ENCODE measurements around the gene NPAS2.

NPAS2 gene

DNA sequence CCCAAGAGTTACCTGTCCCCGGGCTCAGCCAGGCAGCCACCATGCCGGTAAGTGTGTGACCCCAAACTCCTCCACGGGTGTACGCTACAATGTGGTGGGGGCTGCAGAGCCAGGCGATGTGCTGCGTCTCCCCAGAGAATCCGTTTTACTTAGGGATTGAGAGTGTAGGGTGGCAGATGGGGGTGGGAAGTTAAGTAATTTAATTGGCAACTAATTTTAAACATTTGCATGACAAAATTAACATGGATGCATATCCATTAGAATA is 155.5 kb downstream of the NPAS2 start:
- Histone ChIP-seq H2AFZ (ENCODE audit: low read depth, low read length) (no peak overlapping the region), H3K27me3 (ENCODE audit: low read depth, low read length) (peaks cover 52% of the 10 kb centered on the region), H3K79me2 (ENCODE audit: low read length) (no peaks in the 10 kb centered on the region), H4K20me1 (ENCODE audit: insufficient read depth, low read length) (no peaks in the 10 kb centered on the region), H3K36me3 (replicated peaks; ENCODE audit: low read depth, low read length) (no peaks in the 10 kb centered on the region), H3K27ac (ENCODE audit: low read length) (no peak overlapping the region), H3K9ac (ENCODE audit: low read length) (no peak overlapping the region), H3K4me2 (ENCODE audit: low read length) (no peak overlapping the region), H3K4me1 (ENCODE audit: low read length) (peaks cover 12% of the 10 kb centered on the region), H3K4me3 (ENCODE audit: low read length) (no peak overlapping the region), H3K9me3 (ENCODE audit: insufficient read depth, low read length) (no peaks in the 10 kb centered on the region)
- no peak for TF ChIP-seq EZH2phosphoT487 (IDR thresholded peaks at IDR 0.05; ENCODE audit: low read depth)
- TF ChIP-seq, protein P1, sequence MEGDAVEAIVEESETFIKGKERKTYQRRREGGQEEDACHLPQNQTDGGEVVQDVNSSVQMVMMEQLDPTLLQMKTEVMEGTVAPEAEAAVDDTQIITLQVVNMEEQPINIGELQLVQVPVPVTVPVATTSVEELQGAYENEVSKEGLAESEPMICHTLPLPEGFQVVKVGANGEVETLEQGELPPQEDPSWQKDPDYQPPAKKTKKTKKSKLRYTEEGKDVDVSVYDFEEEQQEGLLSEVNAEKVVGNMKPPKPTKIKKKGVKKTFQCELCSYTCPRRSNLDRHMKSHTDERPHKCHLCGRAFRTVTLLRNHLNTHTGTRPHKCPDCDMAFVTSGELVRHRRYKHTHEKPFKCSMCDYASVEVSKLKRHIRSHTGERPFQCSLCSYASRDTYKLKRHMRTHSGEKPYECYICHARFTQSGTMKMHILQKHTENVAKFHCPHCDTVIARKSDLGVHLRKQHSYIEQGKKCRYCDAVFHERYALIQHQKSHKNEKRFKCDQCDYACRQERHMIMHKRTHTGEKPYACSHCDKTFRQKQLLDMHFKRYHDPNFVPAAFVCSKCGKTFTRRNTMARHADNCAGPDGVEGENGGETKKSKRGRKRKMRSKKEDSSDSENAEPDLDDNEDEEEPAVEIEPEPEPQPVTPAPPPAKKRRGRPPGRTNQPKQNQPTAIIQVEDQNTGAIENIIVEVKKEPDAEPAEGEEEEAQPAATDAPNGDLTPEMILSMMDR (IDR thresholded peaks at IDR 0.05; ENCODE audit: low read depth, low read length) = no peak

GRCh38 chr2:100976061-100976460 is 156.1 kb downstream of the NPAS2 start:
- Histone ChIP-seq H3K4me1 (ENCODE audit: low read length) (peaks cover 12% of the 10 kb centered on the region), H3K4me3 (ENCODE audit: low read length) (no peak overlapping the region), H3K9ac (ENCODE audit: low read length) (no peak overlapping the region), H3K79me2 (ENCODE audit: low read length) (no peaks in the 10 kb centered on the region), H3K4me2 (ENCODE audit: low read length) (no peak overlapping the region; the same call in 1 of the 2 replicates), H3K27ac (ENCODE audit: low read length) (no peak overlapping the region), H3K9me3 (ENCODE audit: insufficient read depth, low read length) (no peaks in the 10 kb centered on the region), H3K36me3 (replicated peaks; ENCODE audit: low read depth, low read length) (no peaks in the 10 kb centered on the region), H3K27me3 (ENCODE audit: low read depth, low read length) (peaks cover 52% of the 10 kb centered on the region), H4K20me1 (ENCODE audit: insufficient read depth, low read length) (no peaks in the 10 kb centered on the region), H2AFZ (ENCODE audit: low read depth, low read length) (no peak overlapping the region)
- TF ChIP-seq, protein P1 (IDR thresholded peaks at IDR 0.05; ENCODE audit: low read depth, low read length) = no peak
- TF ChIP-seq EZH2phosphoT487 (IDR thresholded peaks at IDR 0.05; ENCODE audit: low read depth) = no peak

DNA sequence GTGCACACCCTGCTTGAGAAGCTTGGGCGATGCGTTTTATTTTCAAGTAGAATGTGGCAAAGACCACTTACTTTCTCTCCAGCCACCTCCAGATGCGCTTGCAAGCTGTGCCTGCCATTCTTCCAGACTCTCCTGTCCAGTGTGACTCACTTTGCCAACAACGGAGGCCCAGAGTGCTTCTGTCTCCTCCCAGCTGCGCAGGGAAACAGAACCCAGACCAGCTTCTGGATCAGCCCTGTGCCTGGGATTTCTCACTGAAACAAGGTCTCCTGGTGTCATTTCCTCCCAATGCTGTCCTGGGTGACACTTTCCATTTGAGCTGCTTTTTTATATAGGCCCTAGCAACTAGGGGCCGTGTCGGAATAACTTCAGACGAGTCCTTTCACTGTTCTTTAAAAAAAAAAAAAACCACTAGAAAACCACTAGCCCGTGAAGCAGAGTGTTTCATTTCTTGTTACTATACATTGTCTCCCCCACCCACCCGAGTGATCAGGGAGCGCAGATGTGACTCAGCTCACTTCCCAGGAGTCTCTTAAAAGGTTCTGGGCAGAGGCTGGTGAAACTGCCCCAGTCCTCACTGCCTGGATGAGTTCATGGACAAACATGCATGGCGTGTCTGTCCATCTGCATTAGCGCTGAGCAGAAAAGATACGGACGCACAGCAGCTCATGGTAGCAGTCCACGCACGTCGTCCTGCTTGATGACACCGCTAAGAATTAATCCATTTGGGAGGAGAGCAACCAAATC is 156.9 kb downstream of the NPAS2 start:
- H3K4me2 ChIP-seq (ENCODE audit: low read length) = peak overlapping the region; percentile 92
- H3K27me3 ChIP-seq (ENCODE audit: low read depth, low read length) = peaks cover 47% of the 10 kb centered on the region
- H2AFZ ChIP-seq (ENCODE audit: low read depth, low read length) = no peak overlapping the region
- H4K20me1 ChIP-seq (ENCODE audit: insufficient read depth, low read length) = no peaks in the 10 kb centered on the region
- H3K4me1 ChIP-seq (ENCODE audit: low read length) = peaks cover 12% of the 10 kb centered on the region
- TF ChIP-seq, protein P1 (IDR thresholded peaks at IDR 0.05; ENCODE audit: low read depth, low read length) = no peak
- no peak for TF ChIP-seq EZH2phosphoT487 (IDR thresholded peaks at IDR 0.05; ENCODE audit: low read depth)
- no peaks in the 10 kb centered on the region for H3K36me3 ChIP-seq (replicated peaks; ENCODE audit: low read depth, low read length)
- peak overlapping the region; percentile 67 for H3K4me3 ChIP-seq (ENCODE audit: low read length)
- 0 out of 2 replicates have a peak overlapping the region, but pooled peaks have one; percentile 6 for H3K9ac ChIP-seq (ENCODE audit: low read length)
- no peaks in the 10 kb centered on the region for H3K9me3 ChIP-seq (ENCODE audit: insufficient read depth, low read length)
- H3K27ac ChIP-seq (ENCODE audit: low read length) = no peak overlapping the region
- H3K79me2 ChIP-seq (ENCODE audit: low read length) = no peaks in the 10 kb centered on the region

DNA sequence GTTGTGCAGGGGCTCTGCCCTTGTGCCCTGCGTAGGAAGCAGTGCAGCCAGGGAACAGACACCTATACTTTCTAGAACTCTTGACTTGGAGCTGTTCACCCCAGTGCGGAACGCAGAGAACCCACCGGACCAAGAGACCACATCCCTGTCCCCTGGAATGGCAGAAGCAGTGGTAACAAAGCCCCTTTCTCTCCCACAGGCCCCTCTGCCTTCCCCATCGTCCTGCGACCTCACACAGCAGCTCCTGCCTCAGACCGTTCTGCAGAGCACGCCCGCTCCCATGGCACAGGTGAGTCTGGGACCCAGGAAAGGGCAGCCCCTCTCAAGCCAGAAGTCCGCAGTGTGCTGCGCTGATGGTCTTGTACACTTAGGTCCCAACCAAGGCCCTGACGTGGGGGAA is 157.6 kb downstream of the NPAS2 start:
- no peaks in the 10 kb centered on the region for H3K79me2 ChIP-seq (ENCODE audit: low read length)
- H2AFZ ChIP-seq (ENCODE audit: low read depth, low read length) = no peak overlapping the region
- H3K9ac ChIP-seq (ENCODE audit: low read length) = no peak overlapping the region
- H3K27ac ChIP-seq (ENCODE audit: low read length) = no peak overlapping the region
- H3K27me3 ChIP-seq (ENCODE audit: low read depth, low read length) = peaks cover 47% of the 10 kb centered on the region
- H3K4me3 ChIP-seq (ENCODE audit: low read length) = peak overlapping the region; percentile 67; the same call in 1 of the 2 replicates
- TF ChIP-seq, protein P1 (IDR thresholded peaks at IDR 0.05; ENCODE audit: low read depth, low read length) = no peak
- no peak for TF ChIP-seq EZH2phosphoT487 (IDR thresholded peaks at IDR 0.05; ENCODE audit: low read depth)
- H3K4me1 ChIP-seq (ENCODE audit: low read length) = peaks cover 12% of the 10 kb centered on the region
- H3K4me2 ChIP-seq (ENCODE audit: low read length) = peak overlapping the region; percentile 92
- no peaks in the 10 kb centered on the region for H3K36me3 ChIP-seq (replicated peaks; ENCODE audit: low read depth, low read length)
- H3K9me3 ChIP-seq (ENCODE audit: insufficient read depth, low read length) = no peaks in the 10 kb centered on the region
- no peaks in the 10 kb centered on the region for H4K20me1 ChIP-seq (ENCODE audit: insufficient read depth, low read length)
